ENCODE measurements around the gene RANBP9. TPM values are rescaled to one million over a fixed set of nuclear protein-coding genes. Genes with fewer than 3 reads are reported as not detected.

Gene RANBP9
- total and polyA plus RNA-seq, 2 donors (not counting 3 experiments of a cell fraction or from before 2014, with no cell fraction given): 15.1 to 40.2 TPM

DNA sequence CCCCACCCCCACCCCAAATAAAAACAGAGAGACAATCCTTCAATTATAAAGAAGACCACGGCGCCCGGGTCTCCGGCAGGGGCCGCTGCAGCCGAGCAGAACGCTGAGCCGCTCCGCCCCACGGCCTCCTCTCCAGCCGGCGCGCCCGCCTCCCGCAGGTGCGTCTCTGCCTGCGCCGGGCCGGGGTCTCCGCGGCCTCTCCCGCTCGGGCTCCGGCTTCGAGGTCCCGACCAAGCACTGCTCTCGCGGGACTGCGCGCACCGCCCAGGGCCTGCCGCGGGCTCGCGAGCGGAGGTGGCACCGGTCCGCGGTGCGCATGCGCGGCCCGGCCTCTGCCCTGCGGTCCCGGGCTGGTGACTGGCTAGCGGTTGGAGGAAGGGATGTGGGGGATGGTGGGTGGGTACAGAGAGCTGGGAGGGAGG, 137.5 kb downstream of the RANBP9 start:
- no peaks in the 10 kb centered on the region for H4K20me1 ChIP-seq (replicated peaks; ENCODE audit: control insufficient read depth, extremely low read depth, insufficient read depth, low read length)
- CTCF ChIA-PET: interaction anchor here (0.7 to 6.1 kb wide), 44 partner anchors 8 to 663 kb away, joined by 3 to 62 read pairs (median 6); partner anchors contain the start of genes GFOD1, NOL7 and TBC1D7
- FAIRE-seq: peak; percentile 88
- TF ChIP-seq MYC (IDR thresholded peaks at IDR 0.05; ENCODE audit: low read depth, low read length) (no peak), GATA2 (IDR thresholded peaks at IDR 0.05; ENCODE audit: insufficient read depth, insufficient read length, low read depth, low read length) (no peak), POLR2AphosphoS5 (IDR thresholded peaks at IDR 0.05; ENCODE audit: insufficient read depth, low read depth, low read length) (peak; percentile 85), FOS (IDR thresholded peaks at IDR 0.05; ENCODE audit: borderline replicate concordance, insufficient read depth, low read length) (no peak), EZH2 (IDR thresholded peaks at IDR 0.05; ENCODE audit: borderline replicate concordance, low read depth, low read length, severe bottlenecking) (no peak), POLR2A (IDR thresholded peaks at IDR 0.05; ENCODE audit: low read depth, low read length) (peak; percentile 72), JUN (IDR thresholded peaks at IDR 0.05; ENCODE audit: borderline replicate concordance, insufficient read depth, insufficient read length, low read depth) (no peak)
- TF ChIP-seq, protein P1, sequence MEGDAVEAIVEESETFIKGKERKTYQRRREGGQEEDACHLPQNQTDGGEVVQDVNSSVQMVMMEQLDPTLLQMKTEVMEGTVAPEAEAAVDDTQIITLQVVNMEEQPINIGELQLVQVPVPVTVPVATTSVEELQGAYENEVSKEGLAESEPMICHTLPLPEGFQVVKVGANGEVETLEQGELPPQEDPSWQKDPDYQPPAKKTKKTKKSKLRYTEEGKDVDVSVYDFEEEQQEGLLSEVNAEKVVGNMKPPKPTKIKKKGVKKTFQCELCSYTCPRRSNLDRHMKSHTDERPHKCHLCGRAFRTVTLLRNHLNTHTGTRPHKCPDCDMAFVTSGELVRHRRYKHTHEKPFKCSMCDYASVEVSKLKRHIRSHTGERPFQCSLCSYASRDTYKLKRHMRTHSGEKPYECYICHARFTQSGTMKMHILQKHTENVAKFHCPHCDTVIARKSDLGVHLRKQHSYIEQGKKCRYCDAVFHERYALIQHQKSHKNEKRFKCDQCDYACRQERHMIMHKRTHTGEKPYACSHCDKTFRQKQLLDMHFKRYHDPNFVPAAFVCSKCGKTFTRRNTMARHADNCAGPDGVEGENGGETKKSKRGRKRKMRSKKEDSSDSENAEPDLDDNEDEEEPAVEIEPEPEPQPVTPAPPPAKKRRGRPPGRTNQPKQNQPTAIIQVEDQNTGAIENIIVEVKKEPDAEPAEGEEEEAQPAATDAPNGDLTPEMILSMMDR (IDR thresholded peaks at IDR 0.05; ENCODE audit: extremely low read depth in 1 of 2, insufficient read depth in 1 of 2, low read depth in 1 of 2, low read length in 2 of 2): peak in 1 of 2 donors; percentile 40
- TF ChIP-seq, protein P2, sequence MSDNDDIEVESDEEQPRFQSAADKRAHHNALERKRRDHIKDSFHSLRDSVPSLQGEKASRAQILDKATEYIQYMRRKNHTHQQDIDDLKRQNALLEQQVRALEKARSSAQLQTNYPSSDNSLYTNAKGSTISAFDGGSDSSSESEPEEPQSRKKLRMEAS (IDR thresholded peaks at IDR 0.05; ENCODE audit: insufficient read depth, insufficient read length): no peak
- H2AFZ ChIP-seq (ENCODE audit: low read depth, low read length): peak overlapping the region; percentile 77
- no peaks in the 10 kb centered on the region for H3K9me1 ChIP-seq (replicated peaks; ENCODE audit: control insufficient read depth, extremely low read depth, insufficient read depth, low read length)
- BruUV-seq (replicated peaks): no TSS peak
- no peaks in the 10 kb centered on the region for H3K9me3 ChIP-seq (replicated peaks; ENCODE audit: control insufficient read depth, insufficient read depth, low read length)
- no peaks in the 10 kb centered on the region for H3K27me3 ChIP-seq (ENCODE audit: control insufficient read depth in 2 of 2, insufficient read depth in 2 of 2, low read length in 2 of 2)
- peaks cover 8% of the 10 kb centered on the region for H3K4me1 ChIP-seq (ENCODE audit: control insufficient read depth, extremely low read depth, insufficient read depth, low read length)
- intact Hi-C loops (cut with micrococcal nuclease) (loop anchor here (1.0 to 10.0 kb wide), 9 partner anchors 19 to 238 kb away; partner anchors contain the start of genes GFOD1 and NOL7), dilution Hi-C loops (cut with MboI; ENCODE audit: extremely low pct_ligation_motif_present, low sequenced_read_pairs) (loop anchor here (25.0 kb wide), 1 partner anchor 237 kb away; the partner anchor contains the start of gene TBC1D7)
- H3K27ac ChIP-seq (ENCODE audit: insufficient read depth, low read depth, low read length): peak overlapping the region; percentile 80
- H3K79me2 ChIP-seq (ENCODE audit: control insufficient read depth, insufficient read depth, low read length): no peaks in the 10 kb centered on the region
- peak overlapping the region; percentile 60 for H3K4me2 ChIP-seq (ENCODE audit: insufficient read depth, low read length)
- POLR2A ChIA-PET: interaction anchor here (0.6 to 1.7 kb wide), 7 partner anchors 9 to 271 kb away, joined by 3 to 7 read pairs (median 3); partner anchors contain the start of genes GFOD1 and NOL7
- peak; percentile 96 for DNase-seq (ENCODE audit: low read depth, low spot score)
- peak overlapping the region; percentile 54 to 88 (median 75) for H3K4me3 ChIP-seq (replicated peaks in 1 of 3; ENCODE audit: insufficient read depth in 1 of 3, low read depth in 1 of 3, low read length in 3 of 3)
- H3K36me3 ChIP-seq (ENCODE audit: control insufficient read depth in 2 of 2, extremely low read depth in 1 of 2, insufficient read depth in 2 of 2, low read length in 2 of 2): no peaks in the 10 kb centered on the region
- peak overlapping the region; percentile 93 for H3K9ac ChIP-seq (replicated peaks; ENCODE audit: extremely low read depth, insufficient read depth, low read length)

All from endothelial cell of umbilical vein (primary cell).